Activated naive CD4-positive, alpha-beta T cell treated with anti-CD3 and anti-CD28 coated beads, Interleukin-2, amount 50 U/mL, for 24 hours (primary cell): ENCODE measurements around the gene PAK5.

ENCODE experiments used
- H3K27ac Mint-ChIP-seq: one replicate; pipeline ENCODE4 v1.8.0; 2021; ENCODE audit warnings: mild to moderate bottlenecking, mixed read lengths
- H3K27me3 Mint-ChIP-seq: one replicate; pipeline ENCODE4 v1.8.0; 2021; ENCODE audit warnings: mixed read lengths
- H3K36me3 Mint-ChIP-seq: one replicate; pipeline ENCODE4 v1.8.0; 2021; ENCODE audit warnings: mixed read lengths
- H3K4me1 Mint-ChIP-seq: one replicate; pipeline ENCODE4 v1.8.0; 2021; ENCODE audit warnings: mixed read lengths
- H3K4me3 Mint-ChIP-seq: one replicate; pipeline ENCODE4 v1.8.0; 2021; ENCODE audit warnings: mild to moderate bottlenecking, mixed read lengths
- H3K9me3 Mint-ChIP-seq: one replicate; pipeline ENCODE4 v1.8.0; 2021; ENCODE audit warnings: mixed read lengths

PAK5 gene

DNA sequence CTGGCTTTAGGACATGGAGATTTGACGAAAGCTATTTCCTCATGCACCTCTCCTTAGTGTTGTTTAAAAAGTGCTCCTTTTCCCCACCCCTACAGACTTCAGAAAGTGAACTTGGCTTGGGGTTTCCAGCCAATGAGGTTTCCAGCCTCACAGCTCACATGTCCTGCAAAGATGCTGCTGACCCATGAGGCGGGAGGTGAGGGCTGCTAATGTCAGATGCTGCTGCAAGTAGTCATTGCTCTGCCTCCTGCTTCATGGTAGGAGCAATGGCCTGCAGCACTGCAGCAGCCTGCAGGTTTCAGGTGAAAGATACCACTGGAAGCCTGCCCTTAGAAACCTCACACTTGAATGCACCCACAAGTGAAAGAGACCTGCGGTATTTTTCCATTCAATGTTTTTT lies 211.7 kb downstream of the PAK5 start:
- Mint-ChIP-seq H3K36me3 (no peaks in the 10 kb centered on the region), H3K4me3 (no peak overlapping the region), H3K27ac (no peak overlapping the region), H3K27me3 (peaks cover 3% of the 10 kb centered on the region), H3K9me3 (no peaks in the 10 kb centered on the region), H3K4me1 (no peaks in the 10 kb centered on the region)

DNA sequence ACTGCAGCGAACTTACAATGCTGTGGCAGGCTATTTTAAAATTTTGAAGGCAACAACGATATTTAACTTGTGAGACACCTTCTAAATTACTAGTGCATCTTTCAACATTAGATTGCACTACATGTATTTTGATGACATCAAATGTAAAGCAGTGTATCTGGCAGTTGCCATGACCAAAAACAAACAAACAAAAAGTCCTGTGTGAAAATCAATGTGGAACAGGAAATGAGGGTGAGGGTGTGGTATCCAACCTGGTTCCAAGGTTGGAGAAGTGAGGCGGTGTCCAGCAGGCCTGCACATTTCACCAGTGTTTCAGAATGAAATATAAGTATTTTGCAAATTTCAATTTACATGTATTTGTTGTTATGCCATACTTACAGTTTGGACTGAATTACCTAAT lies 212.5 kb downstream of the PAK5 start:
- peaks cover 3% of the 10 kb centered on the region for H3K27me3 Mint-ChIP-seq
- H3K4me3 Mint-ChIP-seq = no peak overlapping the region
- H3K36me3 Mint-ChIP-seq = no peaks in the 10 kb centered on the region

DNA sequence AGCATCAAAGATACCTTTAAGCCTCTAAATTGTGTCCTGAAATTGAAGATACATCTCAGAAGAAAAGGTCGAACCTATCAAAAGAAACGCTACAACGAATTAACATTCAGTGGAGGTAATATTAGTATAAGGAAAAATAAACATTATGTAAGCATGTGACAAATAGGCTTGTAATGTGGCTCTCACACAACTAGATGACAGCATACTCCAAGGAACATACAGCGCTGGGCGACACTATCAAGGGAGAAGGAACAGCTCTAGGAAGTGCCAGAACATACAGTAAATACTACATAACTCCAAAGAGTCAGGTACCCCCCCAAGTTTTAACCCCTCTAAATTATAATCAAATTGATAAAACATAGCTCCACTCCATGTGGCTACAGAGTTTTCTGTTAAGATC lies 220.9 kb downstream of the PAK5 start:
- no peaks in the 10 kb centered on the region for H3K36me3 Mint-ChIP-seq
- no peaks in the 10 kb centered on the region for H3K9me3 Mint-ChIP-seq
- no peak overlapping the region for H3K27ac Mint-ChIP-seq
- H3K4me3 Mint-ChIP-seq = no peak overlapping the region
- no peaks in the 10 kb centered on the region for H3K4me1 Mint-ChIP-seq
- H3K27me3 Mint-ChIP-seq = peaks cover 4% of the 10 kb centered on the region

More for the DNA sequence above, 212.5 kb downstream of the PAK5 start:
- Mint-ChIP-seq H3K4me1 (no peaks in the 10 kb centered on the region), H3K9me3 (no peaks in the 10 kb centered on the region), H3K27ac (no peak overlapping the region)

DNA sequence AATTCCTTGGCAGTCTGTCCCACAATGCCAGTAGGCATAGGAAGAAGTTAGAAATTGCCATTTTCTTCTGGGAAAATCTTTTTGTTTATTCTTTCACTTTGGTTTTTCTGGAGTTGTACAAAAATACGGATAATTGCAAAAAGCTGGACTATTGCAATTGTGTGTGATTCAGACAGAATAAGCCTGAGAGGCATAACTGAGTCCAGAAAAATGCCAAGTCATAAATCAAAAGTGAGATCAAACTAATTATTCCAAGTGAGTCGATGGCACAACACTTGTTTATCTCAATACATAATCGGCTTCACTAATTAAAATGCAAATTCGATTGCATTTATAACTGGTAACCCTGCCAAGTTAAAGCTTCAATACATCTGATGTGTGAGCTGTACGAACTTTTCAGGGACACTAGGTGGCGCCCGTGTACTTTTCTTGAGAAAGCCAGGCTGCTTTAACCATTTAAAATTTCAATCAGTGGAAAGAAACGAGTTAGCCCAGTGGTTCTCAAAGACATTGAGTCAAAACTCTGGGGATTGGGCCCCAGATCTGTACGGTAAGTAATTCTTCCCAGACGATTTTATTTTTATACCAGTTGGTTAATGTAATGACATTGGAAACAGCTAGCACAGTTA lies 221.9 kb downstream of the PAK5 start:
- Mint-ChIP-seq H3K4me3 (no peak overlapping the region), H3K27ac (no peak overlapping the region), H3K27me3 (peaks cover 2% of the 10 kb centered on the region), H3K4me1 (no peaks in the 10 kb centered on the region), H3K9me3 (no peaks in the 10 kb centered on the region), H3K36me3 (no peaks in the 10 kb centered on the region)

DNA sequence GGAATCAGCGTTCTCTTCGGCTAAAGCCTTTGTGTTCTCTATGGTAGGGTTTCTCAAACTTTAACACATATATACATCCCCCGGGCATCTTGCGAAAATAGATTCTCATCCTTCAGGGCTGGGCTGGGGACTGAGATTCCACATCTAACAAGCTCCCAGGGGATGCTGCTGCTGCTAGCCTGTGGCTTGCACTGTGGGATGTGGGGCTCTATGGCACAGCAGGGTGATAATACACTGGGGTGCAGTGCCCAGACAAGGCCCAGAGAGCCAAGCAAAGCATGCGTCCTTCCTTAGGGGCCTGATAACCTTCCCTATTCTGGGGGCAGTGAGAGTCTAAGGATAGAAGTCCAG lies 222.4 kb downstream of the PAK5 start:
- Mint-ChIP-seq H3K27me3 (peaks cover 2% of the 10 kb centered on the region), H3K36me3 (no peaks in the 10 kb centered on the region), H3K27ac (no peak overlapping the region), H3K4me1 (no peaks in the 10 kb centered on the region), H3K4me3 (no peak overlapping the region), H3K9me3 (no peaks in the 10 kb centered on the region)

DNA sequence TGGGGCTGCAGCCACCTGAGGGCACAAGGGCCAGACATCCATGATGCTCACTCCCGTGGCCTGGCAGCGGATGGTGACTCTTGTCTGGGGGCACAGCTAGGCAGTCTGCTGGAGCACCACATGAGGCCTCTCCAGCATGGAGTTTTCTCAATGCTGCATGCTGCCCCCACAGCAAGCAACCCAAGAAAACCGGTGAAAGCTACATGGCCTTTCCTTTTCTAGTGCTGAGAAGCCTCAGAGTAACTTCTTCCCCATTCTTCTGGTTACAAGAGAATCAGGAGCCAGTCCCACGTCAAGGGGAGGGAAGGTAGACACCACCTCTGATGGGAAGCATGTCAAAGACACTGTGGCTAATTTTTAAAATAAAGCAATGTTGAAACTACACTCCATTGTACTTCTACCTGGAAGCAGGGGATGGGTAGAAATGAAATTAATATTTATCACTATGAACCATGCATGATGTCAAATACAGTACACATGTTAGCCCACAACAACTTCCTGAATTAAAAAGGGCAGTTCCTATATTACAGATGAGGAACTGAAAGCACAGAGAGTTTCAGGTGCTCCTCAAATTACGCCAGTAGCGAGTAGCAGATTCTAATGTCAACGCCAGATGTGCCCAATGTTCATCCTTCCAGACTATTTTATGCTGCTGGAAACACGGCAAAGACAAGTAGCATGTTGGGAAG lies 223.0 kb downstream of the PAK5 start:
- Mint-ChIP-seq H3K27ac (no peak overlapping the region), H3K9me3 (no peaks in the 10 kb centered on the region), H3K4me3 (no peak overlapping the region), H3K4me1 (no peaks in the 10 kb centered on the region), H3K36me3 (no peaks in the 10 kb centered on the region), H3K27me3 (peaks cover 2% of the 10 kb centered on the region)

DNA sequence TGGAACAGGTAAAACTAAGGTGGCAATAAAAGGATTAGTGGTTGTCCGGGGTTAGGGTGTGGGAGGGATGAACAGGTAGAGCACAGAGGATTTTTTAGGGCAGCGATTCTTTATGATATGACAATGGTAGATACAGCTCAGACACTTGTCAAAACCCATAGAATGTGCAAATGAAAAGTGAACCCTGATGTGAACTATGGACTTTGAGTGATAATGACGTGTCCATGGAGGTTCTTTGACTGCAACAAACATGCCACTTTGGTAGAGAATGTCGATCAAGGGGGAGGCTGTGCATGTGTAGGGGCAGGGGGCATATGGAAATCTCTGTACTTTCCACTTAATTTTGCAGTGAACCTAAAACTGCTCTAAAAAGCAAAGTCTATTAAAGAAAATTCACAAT lies 223.8 kb downstream of the PAK5 start:
- Mint-ChIP-seq H3K36me3 (no peaks in the 10 kb centered on the region), H3K9me3 (no peaks in the 10 kb centered on the region), H3K27me3 (peaks cover 2% of the 10 kb centered on the region), H3K4me1 (no peaks in the 10 kb centered on the region), H3K27ac (no peak overlapping the region), H3K4me3 (no peak overlapping the region)

DNA sequence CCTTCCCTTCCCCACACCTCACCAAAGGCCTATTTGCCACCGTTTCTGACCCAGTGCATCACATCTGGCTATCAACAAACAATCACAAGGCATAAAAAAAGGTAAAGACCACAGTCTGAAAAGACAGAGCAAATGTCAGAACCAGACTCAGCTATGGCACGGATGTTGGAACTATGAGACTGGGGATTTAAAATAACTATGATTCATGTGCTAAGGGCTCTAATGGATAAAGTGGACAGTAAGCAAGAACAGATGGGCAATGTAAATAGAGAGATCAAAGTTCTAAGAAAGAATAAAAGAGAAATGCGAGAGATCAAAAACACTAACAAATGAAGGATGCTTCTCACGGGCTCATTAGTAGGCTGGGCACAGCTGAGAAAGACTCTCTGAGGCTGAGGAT lies 225.0 kb downstream of the PAK5 start:
- H3K27me3 Mint-ChIP-seq = peaks cover 2% of the 10 kb centered on the region
- H3K4me1 Mint-ChIP-seq = no peaks in the 10 kb centered on the region
- H3K36me3 Mint-ChIP-seq = no peaks in the 10 kb centered on the region
- no peak overlapping the region for H3K27ac Mint-ChIP-seq
- H3K4me3 Mint-ChIP-seq = no peak overlapping the region
- no peaks in the 10 kb centered on the region for H3K9me3 Mint-ChIP-seq

DNA sequence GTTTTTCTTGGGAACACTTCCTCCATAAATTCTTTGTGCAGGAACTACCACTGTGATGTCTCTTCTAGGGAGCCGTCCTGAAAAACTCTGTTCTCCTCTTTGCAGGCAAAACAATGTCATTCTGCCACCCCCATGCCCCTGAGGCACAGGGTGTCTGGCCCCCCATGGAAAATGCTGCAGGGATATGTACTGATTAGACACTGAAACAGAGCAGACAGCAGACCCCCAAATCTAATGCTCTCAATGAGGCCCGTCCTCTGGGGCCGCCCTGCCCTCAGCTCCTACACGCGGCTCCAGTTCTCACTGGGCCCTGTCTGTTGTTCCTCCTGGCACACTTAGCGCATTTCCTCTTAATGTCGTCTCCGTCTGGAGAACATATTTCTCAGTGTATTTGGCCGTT lies 227.0 kb downstream of the PAK5 start:
- Mint-ChIP-seq H3K27me3 (peaks cover 2% of the 10 kb centered on the region), H3K4me1 (no peaks in the 10 kb centered on the region), H3K9me3 (no peaks in the 10 kb centered on the region), H3K27ac (no peak overlapping the region), H3K4me3 (no peak overlapping the region), H3K36me3 (no peaks in the 10 kb centered on the region)

DNA sequence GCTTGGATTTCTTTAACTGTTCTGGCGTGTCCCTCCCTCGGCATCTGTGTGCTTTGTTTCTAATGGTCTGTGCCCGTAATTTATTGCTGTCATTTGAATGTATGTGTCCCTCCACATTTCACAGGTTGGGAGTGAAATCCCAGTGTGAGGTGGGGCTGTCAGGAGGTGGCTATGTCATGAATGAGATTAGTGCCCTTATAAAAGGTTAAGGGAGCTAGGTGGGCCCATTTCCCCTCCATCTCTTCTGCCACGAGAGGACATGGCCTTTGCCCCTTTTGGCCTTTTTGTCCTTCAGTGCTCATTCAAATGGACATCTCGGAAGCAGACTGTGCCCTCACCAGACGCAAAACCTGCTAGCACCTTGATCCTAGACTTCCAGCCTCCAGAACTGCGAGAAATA lies 228.2 kb downstream of the PAK5 start:
- Mint-ChIP-seq H3K4me3 (no peak overlapping the region), H3K27ac (no peak overlapping the region), H3K4me1 (no peaks in the 10 kb centered on the region), H3K9me3 (no peaks in the 10 kb centered on the region), H3K36me3 (no peaks in the 10 kb centered on the region), H3K27me3 (peaks cover 2% of the 10 kb centered on the region)

DNA sequence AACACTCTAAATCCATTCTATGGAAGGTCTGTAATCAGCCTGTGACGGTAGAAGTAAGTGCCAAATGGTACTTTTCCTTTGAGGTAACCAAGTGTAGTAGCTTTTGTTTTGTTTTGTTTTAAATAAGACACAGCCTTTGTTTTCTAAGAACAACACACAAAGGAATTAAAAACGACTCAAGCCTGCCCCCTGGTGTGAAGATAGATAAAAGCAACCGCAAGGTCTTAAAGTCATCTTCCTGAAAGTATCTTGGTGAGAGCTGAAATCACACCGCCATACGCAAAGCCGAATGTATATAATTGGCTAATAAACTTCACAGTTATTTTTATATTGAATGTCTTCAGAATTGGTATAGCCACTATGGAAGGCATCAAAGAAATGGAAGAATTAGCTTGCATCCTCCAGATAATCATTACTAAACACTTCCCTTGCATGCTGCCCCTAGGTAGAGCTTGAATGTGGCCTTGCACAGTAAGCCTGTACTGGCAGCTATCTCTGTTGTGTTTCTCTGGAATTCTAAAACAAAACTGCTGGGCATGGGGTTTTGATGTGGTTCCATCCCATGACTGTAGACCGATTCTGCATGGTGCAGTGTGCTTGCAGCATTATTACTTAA lies 228.9 kb downstream of the PAK5 start:
- H3K27ac Mint-ChIP-seq = no peak overlapping the region
- H3K9me3 Mint-ChIP-seq = no peaks in the 10 kb centered on the region
- H3K36me3 Mint-ChIP-seq = no peaks in the 10 kb centered on the region
- no peaks in the 10 kb centered on the region for H3K4me1 Mint-ChIP-seq
- no peaks in the 10 kb centered on the region for H3K27me3 Mint-ChIP-seq
- H3K4me3 Mint-ChIP-seq = no peak overlapping the region

DNA sequence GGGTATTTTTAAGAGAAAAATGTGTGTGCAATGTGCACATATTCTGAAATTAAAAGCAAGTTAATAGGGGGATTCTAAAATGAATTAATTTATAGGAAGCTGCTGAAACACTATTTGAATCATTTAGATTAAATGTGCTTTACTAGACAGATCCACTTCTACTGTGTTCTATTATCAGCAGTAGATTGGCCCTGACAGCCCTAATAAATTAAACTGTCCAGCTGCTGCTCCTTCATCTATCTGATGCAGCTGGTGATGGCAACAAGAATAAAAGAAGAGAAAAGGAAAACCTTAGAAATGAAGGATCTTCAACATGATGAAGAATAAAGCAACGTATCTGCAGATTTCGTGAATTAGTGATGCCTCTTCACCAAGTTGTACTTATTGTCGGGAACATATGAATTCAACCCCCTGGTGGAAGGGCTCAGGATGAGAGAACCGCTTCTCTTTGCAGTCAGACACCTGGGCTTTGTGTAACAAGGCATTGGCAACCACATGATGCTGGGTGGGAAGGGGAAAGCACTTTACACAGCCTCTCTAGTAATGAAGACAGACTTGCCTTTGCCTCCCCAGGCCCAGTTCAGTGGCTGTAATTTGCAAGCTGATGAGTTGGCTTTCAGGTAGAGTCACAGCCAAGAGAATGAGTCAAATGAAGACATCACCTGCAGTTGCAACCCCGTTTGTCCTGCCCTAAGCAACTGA lies 230.1 kb downstream of the PAK5 start:
- no peaks in the 10 kb centered on the region for H3K36me3 Mint-ChIP-seq
- no peak overlapping the region for H3K4me3 Mint-ChIP-seq
- H3K27me3 Mint-ChIP-seq = no peaks in the 10 kb centered on the region
- H3K4me1 Mint-ChIP-seq = no peaks in the 10 kb centered on the region
- H3K9me3 Mint-ChIP-seq = no peaks in the 10 kb centered on the region
- no peak overlapping the region for H3K27ac Mint-ChIP-seq

DNA sequence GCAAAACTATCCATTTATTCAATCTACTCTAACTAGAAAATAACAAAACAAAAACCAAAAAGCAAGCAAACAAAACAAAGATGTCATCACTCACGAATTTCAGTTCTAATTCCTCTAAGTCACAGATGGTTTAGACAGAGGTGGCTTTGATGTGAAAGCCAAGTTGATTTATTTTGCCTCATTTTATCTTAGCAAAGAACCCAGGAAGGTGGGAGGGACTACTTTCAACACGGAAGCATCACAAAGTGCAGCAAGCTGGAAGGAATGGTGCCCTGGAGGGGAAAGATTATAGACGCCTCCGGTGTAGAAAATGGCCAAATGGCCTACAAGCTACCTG lies 236.1 kb downstream of the PAK5 start:
- Mint-ChIP-seq H3K4me3 (no peak overlapping the region), H3K36me3 (no peaks in the 10 kb centered on the region), H3K27ac (no peak overlapping the region), H3K9me3 (no peaks in the 10 kb centered on the region), H3K27me3 (peaks cover 1% of the 10 kb centered on the region), H3K4me1 (no peaks in the 10 kb centered on the region)

DNA sequence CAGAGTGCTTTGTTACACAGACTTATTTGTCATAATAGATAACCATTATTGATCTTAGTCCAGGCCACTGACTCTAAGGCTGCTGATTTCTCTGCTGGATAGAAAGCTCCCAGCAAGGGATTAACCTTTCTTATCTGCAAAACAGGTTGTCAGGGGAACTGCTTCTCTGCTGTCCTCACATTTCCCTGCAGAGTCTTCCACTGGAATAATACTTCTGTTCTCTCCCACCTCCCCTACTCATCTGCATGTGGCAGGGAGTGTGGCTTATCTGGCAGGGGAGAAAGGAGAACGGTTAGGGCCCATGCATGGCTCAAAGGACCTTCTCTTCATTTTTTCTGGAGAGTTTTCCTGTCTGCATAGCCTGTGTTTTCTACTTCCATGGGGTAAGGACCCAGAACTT lies 238.3 kb downstream of the PAK5 start:
- H3K36me3 Mint-ChIP-seq = no peaks in the 10 kb centered on the region
- H3K27ac Mint-ChIP-seq = no peak overlapping the region
- H3K27me3 Mint-ChIP-seq = peaks cover 1% of the 10 kb centered on the region
- H3K4me1 Mint-ChIP-seq = no peaks in the 10 kb centered on the region
- no peaks in the 10 kb centered on the region for H3K9me3 Mint-ChIP-seq
- H3K4me3 Mint-ChIP-seq = no peak overlapping the region

DNA sequence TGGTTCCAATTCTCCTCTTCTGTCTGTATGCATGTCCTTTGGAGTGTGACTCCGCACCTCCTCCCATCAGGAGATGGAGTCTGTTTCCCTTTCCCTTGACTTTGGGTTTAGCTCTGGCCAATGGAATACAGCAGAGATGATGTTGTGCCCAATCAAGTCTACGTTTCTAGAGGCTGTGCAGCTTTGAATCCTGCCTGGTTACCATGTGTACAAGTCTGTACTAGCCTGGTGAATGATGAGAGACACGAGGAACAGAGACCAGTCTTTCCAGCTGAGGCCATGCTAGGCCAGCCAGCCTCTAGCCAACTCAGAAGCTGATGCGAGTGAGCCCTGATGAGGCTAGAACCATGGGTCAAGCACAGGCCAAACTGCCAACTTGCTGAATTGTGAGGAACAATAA lies 241.3 kb downstream of the PAK5 start:
- H3K4me3 Mint-ChIP-seq = no peak overlapping the region
- H3K4me1 Mint-ChIP-seq = no peaks in the 10 kb centered on the region
- H3K36me3 Mint-ChIP-seq = no peaks in the 10 kb centered on the region
- no peaks in the 10 kb centered on the region for H3K9me3 Mint-ChIP-seq
- H3K27ac Mint-ChIP-seq = no peak overlapping the region
- peaks cover 1% of the 10 kb centered on the region for H3K27me3 Mint-ChIP-seq

DNA sequence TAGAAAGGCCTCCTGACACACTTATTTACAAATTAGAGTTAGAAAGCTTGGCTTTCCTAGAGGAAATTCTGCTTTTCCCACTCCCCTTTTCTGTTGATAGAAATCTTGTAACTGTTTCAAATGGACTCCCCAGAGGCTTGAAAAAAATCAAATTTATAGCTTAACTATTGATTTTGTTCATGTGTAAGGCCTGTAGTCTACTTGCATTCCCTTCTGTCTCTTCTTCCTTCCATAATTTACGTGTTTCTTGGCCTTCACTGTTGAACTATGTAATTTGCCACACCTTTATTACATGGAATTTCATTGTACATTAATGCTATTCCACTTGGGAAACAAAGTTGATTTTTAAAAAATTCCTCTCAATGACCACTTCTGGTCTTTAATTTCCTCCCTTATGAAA lies 243.1 kb downstream of the PAK5 start:
- Mint-ChIP-seq H3K27ac (no peak overlapping the region), H3K27me3 (peaks cover 1% of the 10 kb centered on the region)

More for the DNA sequence above, 243.1 kb downstream of the PAK5 start:
- H3K4me3 Mint-ChIP-seq = no peak overlapping the region
- no peaks in the 10 kb centered on the region for H3K4me1 Mint-ChIP-seq
- H3K36me3 Mint-ChIP-seq = no peaks in the 10 kb centered on the region
- no peaks in the 10 kb centered on the region for H3K9me3 Mint-ChIP-seq
